NCI-H128 (cell line): ENCODE measurements around the gene NFATC4.
"Not testable (repeated sequence)": the region's sequence is repeated elsewhere in the genome, so short reads cannot be mapped to it uniquely, and the experiment has no call there.

Source experiments
- DNase-seq: peaks from one replicate; lab custom pipeline; 2025; ENCODE audit not compliant: unreplicated experiment; lab: John Stamatoyannopoulos, UW

NFATC4 gene

GRCh38 chr14:24387009-24387345 is 19.0 kb downstream of the NFATC4 start:
- no peak for DNase-seq

GRCh38 chr14:24387579-24387978 is 19.6 kb downstream of the NFATC4 start:
- not testable (repeated sequence) for DNase-seq

- DNase-seq: no peak
These were observed 20.6 kb downstream of the NFATC4 start for GRCh38 chr14:24388474-24389179.

DNA sequence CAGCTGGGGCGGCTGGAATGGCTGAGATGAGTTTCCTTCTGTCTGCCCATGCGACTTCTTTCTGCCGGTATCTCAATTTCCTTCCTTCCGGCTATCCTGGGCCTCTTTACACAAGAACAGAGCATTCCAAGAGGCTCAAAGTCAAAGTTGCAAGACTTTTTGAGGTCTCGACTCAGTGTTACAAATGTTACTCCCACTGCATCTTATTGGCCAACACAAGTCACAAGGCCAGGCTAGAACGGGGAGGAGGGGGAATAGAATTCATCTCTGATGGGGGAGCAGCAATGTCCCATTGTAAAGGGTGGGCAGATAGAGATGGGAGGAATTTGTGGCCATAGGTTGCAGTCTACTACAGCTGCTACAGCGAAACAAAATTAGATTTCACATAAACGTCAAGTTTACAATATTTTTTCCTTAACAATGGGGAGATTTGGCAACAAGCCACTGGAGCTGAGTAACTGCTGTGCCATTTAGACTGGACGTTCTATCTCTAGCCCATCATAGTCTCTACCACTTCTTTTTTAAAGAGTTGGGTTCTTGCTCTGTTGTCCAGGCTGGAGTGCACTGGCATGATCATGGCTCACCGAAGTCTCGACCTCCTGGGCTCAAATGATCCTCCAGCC is 21.4 kb downstream of the NFATC4 start:
- no peak for DNase-seq

DNA sequence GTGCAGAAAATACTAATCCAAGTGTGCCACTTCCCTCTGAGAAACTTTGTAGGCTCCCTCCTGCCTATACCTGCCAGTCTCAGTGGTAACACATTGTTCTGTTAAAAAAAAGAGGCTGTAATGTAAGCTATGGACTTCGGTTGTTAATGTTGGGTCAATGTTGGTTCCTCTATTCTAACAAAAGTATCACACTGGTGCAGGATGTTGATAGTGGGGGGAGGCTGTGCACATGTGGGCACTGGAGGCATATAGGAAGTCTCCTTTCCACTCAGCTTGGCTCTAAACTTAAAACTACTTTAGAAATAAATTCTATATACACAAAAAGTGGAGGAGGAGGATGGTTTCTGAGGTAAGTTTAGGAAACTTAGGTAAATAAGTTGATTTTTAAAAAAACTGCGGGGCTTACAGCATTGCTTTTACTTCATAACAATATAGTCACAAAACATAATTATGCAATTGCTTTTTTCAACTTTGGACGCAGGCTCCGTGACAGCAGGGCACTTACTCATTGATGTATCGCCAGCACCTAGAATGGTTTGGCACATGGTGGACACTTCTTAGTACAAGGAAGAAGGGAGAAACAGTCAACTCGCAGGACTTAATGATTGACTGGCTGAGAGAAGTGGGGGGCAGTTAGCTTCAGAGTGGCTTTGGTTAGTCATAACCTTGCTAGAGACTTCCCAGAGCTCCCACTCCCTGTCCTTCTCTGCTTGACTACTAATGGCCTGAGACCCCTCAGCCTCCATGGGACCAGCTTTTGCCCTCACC is 22.9 kb downstream of the NFATC4 start:
- no peak for DNase-seq

- DNase-seq: peak; percentile 37
These were observed 24.5 kb downstream of the NFATC4 start for GRCh38 chr14:24392325-24393091.

DNA sequence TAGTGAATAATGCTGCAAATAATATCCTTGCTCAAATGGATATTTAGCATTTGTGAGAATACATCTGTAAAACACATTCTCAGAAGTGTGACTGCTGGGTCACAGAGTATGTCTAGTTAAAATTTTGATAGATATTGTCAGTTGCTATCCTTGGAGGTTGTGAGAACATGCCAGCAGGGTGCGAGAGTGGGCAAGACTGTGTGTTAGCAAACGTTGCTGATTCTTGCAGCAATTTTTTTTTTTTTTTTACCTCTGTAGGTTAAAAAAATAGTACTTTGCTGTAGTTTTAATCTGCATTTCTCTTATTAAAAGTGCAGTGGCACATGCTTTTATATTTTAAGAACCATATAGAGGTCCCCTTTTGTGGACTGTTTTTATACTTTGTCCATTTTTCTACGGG is 26.3 kb downstream of the NFATC4 start:
- no peak for DNase-seq

- DNase-seq: no peak
These were observed 27.9 kb downstream of the NFATC4 start for GRCh38 chr14:24395609-24396582.

- no peak for DNase-seq
These were observed 29.8 kb downstream of the NFATC4 start for GRCh38 chr14:24397639-24398292.

DNA sequence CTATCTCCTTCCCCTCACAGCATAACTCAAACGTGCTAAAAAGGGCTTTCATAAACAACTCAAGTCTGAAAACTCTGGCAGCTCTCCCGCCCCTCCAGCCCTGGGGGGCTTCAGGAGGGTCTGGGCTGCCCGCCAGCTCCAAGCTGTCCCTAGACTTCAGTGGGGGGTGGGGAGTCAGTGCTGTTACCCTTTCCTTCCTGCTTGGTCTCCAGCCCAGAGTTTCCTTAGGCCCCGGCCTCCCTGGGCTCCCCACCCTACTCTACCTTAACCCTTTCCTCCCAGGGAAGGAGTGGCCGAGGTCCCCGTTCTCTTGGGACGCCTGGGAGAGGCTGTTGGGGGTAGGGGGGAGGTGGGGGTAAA is 30.3 kb downstream of the NFATC4 start:
- no peak for DNase-seq

DNA sequence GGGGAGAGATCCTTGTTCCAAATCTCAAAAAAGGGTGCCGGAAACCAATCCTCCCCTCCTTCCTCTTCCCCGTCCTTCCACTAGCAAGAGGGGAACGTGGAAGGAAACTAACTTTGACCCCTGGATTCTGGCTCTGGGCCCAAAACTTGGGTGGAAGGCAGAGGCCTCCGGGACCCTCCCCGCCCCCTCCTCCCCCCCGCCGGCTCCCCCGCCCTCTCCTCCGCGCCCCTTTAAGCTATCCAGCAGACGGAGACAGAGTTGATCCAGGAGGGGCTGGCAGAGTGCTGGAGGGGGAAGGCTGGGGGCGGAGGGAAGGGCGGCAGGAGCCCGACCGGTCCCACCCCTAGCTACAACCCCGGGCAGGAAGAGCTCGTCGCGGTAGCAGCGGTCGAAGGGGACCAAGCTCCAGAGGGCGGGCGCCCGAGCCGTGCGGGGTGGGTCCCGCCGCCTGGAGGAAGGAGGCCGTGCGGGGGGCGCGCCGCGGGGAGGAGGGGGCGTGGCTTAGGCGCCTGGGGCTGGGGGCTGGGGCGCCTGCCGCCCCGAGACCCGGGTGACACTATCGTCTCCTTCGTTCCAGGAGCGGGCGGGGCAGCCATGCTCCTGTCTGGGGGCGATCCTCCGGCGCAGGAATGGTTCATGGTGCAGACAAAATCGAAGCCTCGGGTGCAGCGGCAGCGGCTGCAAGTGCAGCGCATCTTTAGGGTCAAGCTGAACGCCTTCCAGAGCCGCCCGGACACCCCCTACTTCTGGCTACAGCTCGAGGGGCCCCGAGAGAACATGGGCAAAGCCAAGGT is 30.9 kb downstream of the NFATC4 start, which contains the start of gene NYNRIN:
TSS of gene NYNRIN (plus strand) at position 351 of the 794 bp plus-strand sequence. CDS start at position 595, 244 bp downstream.
- DNase-seq: no peak

DNA sequence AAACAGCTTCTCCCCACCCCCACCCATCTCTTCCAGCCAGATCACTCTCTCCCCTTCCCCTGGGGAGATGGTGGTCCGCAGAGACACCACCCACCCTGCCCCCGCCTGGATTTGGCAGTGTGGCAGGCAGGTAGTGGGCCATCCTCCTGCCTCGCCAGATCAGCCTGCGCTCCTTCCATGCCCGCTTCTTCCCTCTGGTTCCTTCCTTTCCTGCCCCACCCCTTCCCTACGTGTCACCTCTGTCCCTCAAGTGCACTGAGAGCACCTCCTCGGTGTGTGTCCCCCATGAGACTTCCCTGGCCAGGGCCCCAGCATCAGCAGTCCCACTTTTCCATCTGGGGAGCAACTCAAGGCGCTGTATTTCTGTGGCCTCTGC is 31.5 kb downstream of the NFATC4 start:
- no peak for DNase-seq

- no peak for DNase-seq
These were observed 32.2 kb downstream of the NFATC4 start for GRCh38 chr14:24399999-24400718.

DNA sequence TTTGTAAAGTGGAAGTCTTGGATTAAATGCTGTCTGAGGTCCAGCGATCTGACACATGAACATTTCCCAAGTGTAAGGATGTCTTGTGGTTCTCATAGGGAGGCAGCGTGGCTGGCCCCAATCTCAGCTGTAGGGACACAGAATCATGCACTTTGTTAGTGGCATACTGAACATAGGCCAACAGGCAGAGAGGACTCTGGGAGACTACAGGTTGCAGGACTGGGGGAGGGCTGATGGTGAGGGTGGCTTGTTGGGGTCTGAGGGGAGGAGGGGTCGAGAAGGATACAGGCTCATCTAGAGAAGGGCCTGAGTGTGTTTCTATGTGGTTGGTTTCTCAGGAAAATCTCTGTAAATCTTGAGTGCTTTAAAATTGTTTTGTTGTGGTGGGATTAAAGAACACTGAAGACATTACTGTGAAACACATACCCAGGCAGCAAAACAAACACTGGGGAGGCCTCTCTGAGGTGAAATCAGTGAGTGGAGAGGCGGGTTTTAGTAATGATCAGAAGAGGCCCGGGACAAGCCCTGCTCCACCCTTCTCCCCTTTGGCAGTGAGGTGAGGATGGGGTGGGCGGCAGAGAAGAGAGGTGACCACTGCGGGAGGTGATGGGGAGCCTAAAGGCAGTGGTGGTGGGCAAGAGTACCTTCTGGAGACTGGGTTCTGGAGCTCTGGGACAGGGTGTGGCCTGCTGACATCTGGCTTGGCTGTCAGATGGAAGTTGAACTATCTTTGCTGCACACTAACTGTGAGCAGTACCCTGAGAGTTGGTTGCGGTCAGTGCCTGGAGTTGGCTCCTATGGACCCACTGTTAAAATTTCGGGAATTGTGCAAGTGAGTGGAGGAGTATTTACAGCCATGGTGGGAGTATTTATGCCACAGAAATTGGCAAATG is 34.1 kb downstream of the NFATC4 start:
- DNase-seq: no peak

DNA sequence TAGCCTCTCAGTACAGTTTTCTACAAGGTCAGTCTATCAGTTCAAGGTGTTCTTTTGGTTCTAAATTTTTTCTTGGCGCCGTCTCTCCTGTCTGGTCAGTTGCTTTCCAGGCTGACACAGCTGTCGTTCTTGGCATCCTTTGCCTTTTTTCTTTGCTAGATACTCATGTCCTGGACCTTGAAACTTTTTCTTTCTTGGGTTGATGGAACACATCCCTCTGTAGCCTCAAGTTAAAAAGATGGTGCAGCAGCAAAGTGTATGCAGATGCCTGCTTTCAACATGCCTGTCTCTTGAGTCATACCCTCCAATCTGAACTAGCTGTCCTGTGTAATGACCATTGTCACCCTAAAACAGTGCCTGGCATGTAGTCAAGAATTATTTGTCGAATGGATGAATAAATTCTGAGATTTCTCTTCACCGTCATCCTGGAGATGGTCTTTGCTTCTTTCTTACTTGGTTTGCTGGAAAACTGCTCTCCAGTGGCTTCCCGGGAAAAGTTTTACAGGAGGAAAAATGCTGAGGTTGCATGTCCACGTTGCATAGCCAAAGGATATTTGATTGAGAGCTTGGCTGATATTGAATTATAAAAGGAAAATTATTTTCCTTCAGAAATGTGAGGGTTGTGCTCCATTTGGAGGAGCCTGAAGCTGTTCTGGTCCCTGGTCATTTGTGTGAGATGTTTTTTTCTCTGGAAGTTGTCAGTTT is 35.5 kb downstream of the NFATC4 start:
- DNase-seq: no peak

- no peak for DNase-seq
These were observed 36.8 kb downstream of the NFATC4 start for GRCh38 chr14:24404814-24405213.

GRCh38 chr14:24406416-24406815 is 38.4 kb downstream of the NFATC4 start:
- DNase-seq: no peak
